ENCODE measurements around the gene FAM107B.

FAM107B gene

DNA sequence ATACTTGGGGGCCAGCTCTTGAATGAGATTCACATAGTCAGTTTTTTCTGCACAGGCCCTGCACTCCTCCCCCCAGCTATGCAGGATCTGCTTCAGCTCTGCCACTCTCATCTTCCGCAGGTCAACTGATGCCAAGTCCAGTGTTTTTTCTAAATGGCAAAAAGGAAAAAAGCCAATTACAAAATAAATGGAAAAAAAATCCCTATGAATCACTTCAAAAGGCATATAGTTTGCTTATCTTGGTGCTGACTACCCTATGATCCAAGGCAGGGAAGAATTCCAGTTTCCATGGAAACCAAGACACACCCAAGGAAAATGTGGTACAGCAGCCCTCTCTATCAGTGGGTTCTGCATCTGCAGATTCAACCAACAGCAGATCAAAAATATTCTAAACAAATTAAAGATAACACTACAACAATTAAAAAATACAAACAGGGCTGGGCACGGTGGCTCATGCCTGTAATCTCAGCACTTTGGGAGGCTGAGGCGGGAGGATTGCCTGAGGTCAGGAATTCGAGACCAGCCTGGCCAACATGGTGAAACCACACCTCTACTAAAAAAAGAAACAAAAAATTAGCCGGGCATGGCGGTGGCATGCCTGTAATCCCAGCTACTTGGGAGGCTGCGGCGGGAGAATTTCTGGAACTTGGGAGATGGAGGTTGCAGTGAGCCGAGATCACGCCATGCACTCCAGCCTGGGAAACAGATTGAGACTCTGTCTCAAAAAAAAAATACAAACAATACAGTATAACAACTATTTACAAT is 45.5 kb upstream of the FAM107B start:
- TF ChIP-seq POLR2AphosphoS5 (IDR thresholded peaks at IDR 0.05; ENCODE audit: low read depth, low read length) (no peak), SIN3A (IDR thresholded peaks at IDR 0.05; ENCODE audit: borderline replicate concordance, insufficient read depth, low read length) (no peak), FOXP2 (optimal IDR thresholded peaks at IDR 0.05; ENCODE audit: borderline replicate concordance, extremely low read depth, extremely low read length, insufficient read depth) (no peak), TAF1 (IDR thresholded peaks at IDR 0.05; ENCODE audit: borderline replicate concordance, insufficient read depth, low read length) (no peak)
- TF ChIP-seq, protein P1, sequence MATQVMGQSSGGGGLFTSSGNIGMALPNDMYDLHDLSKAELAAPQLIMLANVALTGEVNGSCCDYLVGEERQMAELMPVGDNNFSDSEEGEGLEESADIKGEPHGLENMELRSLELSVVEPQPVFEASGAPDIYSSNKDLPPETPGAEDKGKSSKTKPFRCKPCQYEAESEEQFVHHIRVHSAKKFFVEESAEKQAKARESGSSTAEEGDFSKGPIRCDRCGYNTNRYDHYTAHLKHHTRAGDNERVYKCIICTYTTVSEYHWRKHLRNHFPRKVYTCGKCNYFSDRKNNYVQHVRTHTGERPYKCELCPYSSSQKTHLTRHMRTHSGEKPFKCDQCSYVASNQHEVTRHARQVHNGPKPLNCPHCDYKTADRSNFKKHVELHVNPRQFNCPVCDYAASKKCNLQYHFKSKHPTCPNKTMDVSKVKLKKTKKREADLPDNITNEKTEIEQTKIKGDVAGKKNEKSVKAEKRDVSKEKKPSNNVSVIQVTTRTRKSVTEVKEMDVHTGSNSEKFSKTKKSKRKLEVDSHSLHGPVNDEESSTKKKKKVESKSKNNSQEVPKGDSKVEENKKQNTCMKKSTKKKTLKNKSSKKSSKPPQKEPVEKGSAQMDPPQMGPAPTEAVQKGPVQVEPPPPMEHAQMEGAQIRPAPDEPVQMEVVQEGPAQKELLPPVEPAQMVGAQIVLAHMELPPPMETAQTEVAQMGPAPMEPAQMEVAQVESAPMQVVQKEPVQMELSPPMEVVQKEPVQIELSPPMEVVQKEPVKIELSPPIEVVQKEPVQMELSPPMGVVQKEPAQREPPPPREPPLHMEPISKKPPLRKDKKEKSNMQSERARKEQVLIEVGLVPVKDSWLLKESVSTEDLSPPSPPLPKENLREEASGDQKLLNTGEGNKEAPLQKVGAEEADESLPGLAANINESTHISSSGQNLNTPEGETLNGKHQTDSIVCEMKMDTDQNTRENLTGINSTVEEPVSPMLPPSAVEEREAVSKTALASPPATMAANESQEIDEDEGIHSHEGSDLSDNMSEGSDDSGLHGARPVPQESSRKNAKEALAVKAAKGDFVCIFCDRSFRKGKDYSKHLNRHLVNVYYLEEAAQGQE (IDR thresholded peaks at IDR 0.05; ENCODE audit: insufficient read depth in 1 of 2, low read depth in 2 of 2, low read length in 2 of 2) = no peak

GRCh38 chr10:14815681-14816080 is 41.0 kb upstream of the FAM107B start:
- no peak for TF ChIP-seq TAF1 (IDR thresholded peaks at IDR 0.05; ENCODE audit: borderline replicate concordance, insufficient read depth, low read length)
- TF ChIP-seq FOXP2 (optimal IDR thresholded peaks at IDR 0.05; ENCODE audit: borderline replicate concordance, extremely low read depth, extremely low read length, insufficient read depth) = no peak
- no peak for TF ChIP-seq SIN3A (IDR thresholded peaks at IDR 0.05; ENCODE audit: borderline replicate concordance, insufficient read depth, low read length)
- TF ChIP-seq, protein P1 (IDR thresholded peaks at IDR 0.05; ENCODE audit: insufficient read depth in 1 of 2, low read depth in 2 of 2, low read length in 2 of 2) = no peak
- TF ChIP-seq POLR2AphosphoS5 (IDR thresholded peaks at IDR 0.05; ENCODE audit: low read depth, low read length) = no peak

DNA sequence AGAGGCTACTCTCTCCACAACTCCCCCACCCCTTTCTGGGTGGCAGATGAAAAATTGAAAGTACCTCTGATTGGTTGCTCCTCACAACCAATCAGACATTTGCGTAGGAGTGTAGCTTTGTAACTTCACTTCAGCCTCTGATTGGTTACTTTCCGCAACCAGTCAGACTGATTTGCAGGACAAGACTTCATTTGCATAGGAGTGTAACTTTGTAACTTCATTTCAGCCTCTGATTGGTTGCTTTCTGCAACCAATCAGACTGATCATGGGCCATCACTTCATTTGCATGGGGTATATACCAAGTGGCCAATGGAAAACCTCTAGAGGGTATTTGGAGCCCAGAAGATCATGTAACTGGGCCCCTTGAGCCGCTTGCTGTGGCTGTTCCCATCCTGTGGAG is 37.6 kb upstream of the FAM107B start:
- TF ChIP-seq, protein P1 (IDR thresholded peaks at IDR 0.05; ENCODE audit: insufficient read depth in 1 of 2, low read depth in 2 of 2, low read length in 2 of 2) = no peak
- TF ChIP-seq FOXP2 (optimal IDR thresholded peaks at IDR 0.05; ENCODE audit: borderline replicate concordance, extremely low read depth, extremely low read length, insufficient read depth) = no peak
- no peak for TF ChIP-seq SIN3A (IDR thresholded peaks at IDR 0.05; ENCODE audit: borderline replicate concordance, insufficient read depth, low read length)
- no peak for TF ChIP-seq POLR2AphosphoS5 (IDR thresholded peaks at IDR 0.05; ENCODE audit: low read depth, low read length)
- no peak for TF ChIP-seq TAF1 (IDR thresholded peaks at IDR 0.05; ENCODE audit: borderline replicate concordance, insufficient read depth, low read length)

GRCh38 chr10:14810969-14811953 is 36.6 kb upstream of the FAM107B start:
- TF ChIP-seq, protein P1 (IDR thresholded peaks at IDR 0.05; ENCODE audit: insufficient read depth in 1 of 2, low read depth in 2 of 2, low read length in 2 of 2) = no peak
- TF ChIP-seq FOXP2 (optimal IDR thresholded peaks at IDR 0.05; ENCODE audit: borderline replicate concordance, extremely low read depth, extremely low read length, insufficient read depth) (no peak), POLR2AphosphoS5 (IDR thresholded peaks at IDR 0.05; ENCODE audit: low read depth, low read length) (no peak), TAF1 (IDR thresholded peaks at IDR 0.05; ENCODE audit: borderline replicate concordance, insufficient read depth, low read length) (no peak), SIN3A (IDR thresholded peaks at IDR 0.05; ENCODE audit: borderline replicate concordance, insufficient read depth, low read length) (no peak)

All from PFSK-1 (cell line).